Panc1 (cell line): ENCODE results near the gene CEP85L. TPM values are rescaled to one million over a fixed set of nuclear protein-coding genes. Genes with fewer than 3 reads are reported as not detected.

ENCODE experiments used
- ATAC-seq: fragments of 200-7000 bp; cut with Tn5 transposase; 2 replicates; pipeline ENCODE4 v1.9.1; 2020; ENCODE audit warnings: mild to moderate bottlenecking, moderate library complexity
- BruUV-seq: library from RNA; stranded (reverse); fragments of 400-500 nt; replicated peaks from 2 replicates; lab custom pipeline; 2021; lab: Mats Ljungman, UMichigan
- CTCF ChIA-PET: fragments of 300-600 bp; sonication (Branson Sonifier 250); formaldehyde crosslinking; loops from one replicate; lab custom pipeline; 2022; ENCODE audit warnings: antibody characterized with exemption; lab: Charles Lee
- POLR2A ChIA-PET: fragments of 300-600 bp; sonication (Branson Sonifier 250); formaldehyde crosslinking; loops from one replicate; lab custom pipeline; 2022; ENCODE audit warnings: antibody characterized with exemption; lab: Charles Lee
- DNase-seq: peaks from one replicate; pipeline ENCODE4 v3.0.0-alpha.2; 2010; ENCODE audit warnings: low read depth, low spot score
- H3K27ac ChIP-seq: 2 replicates; pipeline ENCODE4 v1.5.1; 2011; ENCODE audit warnings: mild to moderate bottlenecking, low read length, inconsistent platforms
- H3K27me3 ChIP-seq: fragments of 200-500 bp; sonication (Bioruptor generic); 2 replicates; pipeline ENCODE4 v1.6.0; 2014; ENCODE audit warnings: low read length, inconsistent platforms; ENCODE audit not compliant: control insufficient read depth, insufficient read depth
- H3K36me3 ChIP-seq: fragments of 200-500 bp; sonication (Bioruptor generic); 2 replicates; pipeline ENCODE4 v1.5.1; 2014; ENCODE audit warnings: inconsistent platforms, mild to moderate bottlenecking, low read length, moderate library complexity; ENCODE audit not compliant: control insufficient read depth, insufficient read depth
- H3K4me1 ChIP-seq: 2 replicates; pipeline ENCODE4 v1.5.1; 2011; ENCODE audit warnings: inconsistent platforms, mild to moderate bottlenecking, low read length, moderate library complexity; ENCODE audit not compliant: control insufficient read depth, insufficient read depth
- H3K4me3 ChIP-seq, 2 experiments: 2 replicates each; pipeline ENCODE4 v1.5.1; 2011 to 2012; ENCODE audit warnings: low read depth in 2 of 2, low read length in 2 of 2, mild to moderate bottlenecking in 2 of 2, inconsistent platforms in 1 of 2, moderate library complexity in 1 of 2
- H3K9me3 ChIP-seq: fragments of 200-500 bp; sonication (Bioruptor generic); 2 replicates; pipeline ENCODE4 v1.5.1; 2014; ENCODE audit warnings: low read depth, mild to moderate bottlenecking, inconsistent platforms, low read length, moderate library complexity; ENCODE audit not compliant: control insufficient read depth, insufficient read depth
- POLR2AphosphoS5 ChIP-seq: IDR thresholded peaks from 2 replicates; pipeline ENCODE4 v1.6.1; 2012; ENCODE audit warnings: mild to moderate bottlenecking, low read depth, low read length, moderate library complexity
- SIN3A ChIP-seq: IDR thresholded peaks from 2 replicates; pipeline ENCODE4 v1.6.1; 2012; ENCODE audit warnings: low read depth, mild to moderate bottlenecking, low read length, moderate library complexity, borderline replicate concordance; ENCODE audit not compliant: insufficient read depth
- TCF7L2 ChIP-seq: IDR thresholded peaks from 2 replicates; pipeline ENCODE4 v1.6.1; 2011; ENCODE audit warnings: mild to moderate bottlenecking, low read depth, low read length, inconsistent platforms
- in situ Hi-C: cut with HindIII; loops from 2 replicates; pipeline ENCODE4 v1.10.0; 2016; ENCODE audit warnings: low sequenced_read_pairs, low pct_unique_long_range_greater_than_20kb
- intact Hi-C: fragments of 100-400 bp; cut with micrococcal nuclease; formaldehyde crosslinking; loops from one replicate; pipeline ENCODE4 v1.10.0; 2022; ENCODE audit not compliant: unreplicated experiment
- total RNA-seq: library from RNA; stranded (reverse); gene quantifications from one replicate; pipeline ENCODE4 v1.2.1, GENCODE V29; 2021; ENCODE audit not compliant: unreplicated experiment
- TF ChIP-seq, protein P1 (sequence below), 2 experiments: IDR thresholded peaks; 2 replicates each; pipeline ENCODE4 v1.6.1; 2011 to 2012; ENCODE audit warnings: low read depth in 2 of 2, control low read depth in 1 of 2, low read length in 1 of 2, mild to moderate bottlenecking in 1 of 2, moderate library complexity in 1 of 2; ENCODE audit not compliant: insufficient read depth in 1 of 2
- TF ChIP-seq, protein P2 (sequence below): fragments of 450-650 bp; IDR thresholded peaks from 2 replicates; pipeline ENCODE4 v1.5.1; 2017; ENCODE audit warnings: mild to moderate bottlenecking

The CEP85L gene
- total RNA-seq, 1 experiment from 2014 or later: 6.7 TPM

DNA sequence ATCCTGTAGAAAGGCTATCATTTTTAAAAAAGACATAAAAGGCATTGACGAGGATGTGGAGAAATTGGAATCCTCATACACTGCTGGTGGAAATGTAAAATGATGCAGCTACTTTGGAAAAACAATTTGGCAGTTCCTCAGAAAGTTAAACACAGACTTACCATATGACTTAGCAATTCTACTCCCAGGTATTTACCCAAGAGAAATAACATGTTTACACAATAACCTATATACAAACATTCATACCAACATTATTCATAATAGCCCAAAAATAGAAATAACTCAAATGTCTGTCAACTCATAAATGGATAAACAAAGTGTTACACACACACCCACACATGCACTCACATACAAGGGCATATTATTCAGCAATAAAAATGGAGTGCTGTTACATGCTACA lies 23.4 kb upstream of the CEP85L start:
- DNase-seq (peak; percentile 39), ATAC-seq (no peak)
- TF ChIP-seq, protein P1, sequence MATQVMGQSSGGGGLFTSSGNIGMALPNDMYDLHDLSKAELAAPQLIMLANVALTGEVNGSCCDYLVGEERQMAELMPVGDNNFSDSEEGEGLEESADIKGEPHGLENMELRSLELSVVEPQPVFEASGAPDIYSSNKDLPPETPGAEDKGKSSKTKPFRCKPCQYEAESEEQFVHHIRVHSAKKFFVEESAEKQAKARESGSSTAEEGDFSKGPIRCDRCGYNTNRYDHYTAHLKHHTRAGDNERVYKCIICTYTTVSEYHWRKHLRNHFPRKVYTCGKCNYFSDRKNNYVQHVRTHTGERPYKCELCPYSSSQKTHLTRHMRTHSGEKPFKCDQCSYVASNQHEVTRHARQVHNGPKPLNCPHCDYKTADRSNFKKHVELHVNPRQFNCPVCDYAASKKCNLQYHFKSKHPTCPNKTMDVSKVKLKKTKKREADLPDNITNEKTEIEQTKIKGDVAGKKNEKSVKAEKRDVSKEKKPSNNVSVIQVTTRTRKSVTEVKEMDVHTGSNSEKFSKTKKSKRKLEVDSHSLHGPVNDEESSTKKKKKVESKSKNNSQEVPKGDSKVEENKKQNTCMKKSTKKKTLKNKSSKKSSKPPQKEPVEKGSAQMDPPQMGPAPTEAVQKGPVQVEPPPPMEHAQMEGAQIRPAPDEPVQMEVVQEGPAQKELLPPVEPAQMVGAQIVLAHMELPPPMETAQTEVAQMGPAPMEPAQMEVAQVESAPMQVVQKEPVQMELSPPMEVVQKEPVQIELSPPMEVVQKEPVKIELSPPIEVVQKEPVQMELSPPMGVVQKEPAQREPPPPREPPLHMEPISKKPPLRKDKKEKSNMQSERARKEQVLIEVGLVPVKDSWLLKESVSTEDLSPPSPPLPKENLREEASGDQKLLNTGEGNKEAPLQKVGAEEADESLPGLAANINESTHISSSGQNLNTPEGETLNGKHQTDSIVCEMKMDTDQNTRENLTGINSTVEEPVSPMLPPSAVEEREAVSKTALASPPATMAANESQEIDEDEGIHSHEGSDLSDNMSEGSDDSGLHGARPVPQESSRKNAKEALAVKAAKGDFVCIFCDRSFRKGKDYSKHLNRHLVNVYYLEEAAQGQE (IDR thresholded peaks at IDR 0.05; ENCODE audit: insufficient read depth in 1 of 2, low read depth in 2 of 2, low read length in 1 of 2): no peak
- TF ChIP-seq POLR2AphosphoS5 (no peak), TCF7L2 (no peak), SIN3A (no peak)
- TF ChIP-seq, protein P2, sequence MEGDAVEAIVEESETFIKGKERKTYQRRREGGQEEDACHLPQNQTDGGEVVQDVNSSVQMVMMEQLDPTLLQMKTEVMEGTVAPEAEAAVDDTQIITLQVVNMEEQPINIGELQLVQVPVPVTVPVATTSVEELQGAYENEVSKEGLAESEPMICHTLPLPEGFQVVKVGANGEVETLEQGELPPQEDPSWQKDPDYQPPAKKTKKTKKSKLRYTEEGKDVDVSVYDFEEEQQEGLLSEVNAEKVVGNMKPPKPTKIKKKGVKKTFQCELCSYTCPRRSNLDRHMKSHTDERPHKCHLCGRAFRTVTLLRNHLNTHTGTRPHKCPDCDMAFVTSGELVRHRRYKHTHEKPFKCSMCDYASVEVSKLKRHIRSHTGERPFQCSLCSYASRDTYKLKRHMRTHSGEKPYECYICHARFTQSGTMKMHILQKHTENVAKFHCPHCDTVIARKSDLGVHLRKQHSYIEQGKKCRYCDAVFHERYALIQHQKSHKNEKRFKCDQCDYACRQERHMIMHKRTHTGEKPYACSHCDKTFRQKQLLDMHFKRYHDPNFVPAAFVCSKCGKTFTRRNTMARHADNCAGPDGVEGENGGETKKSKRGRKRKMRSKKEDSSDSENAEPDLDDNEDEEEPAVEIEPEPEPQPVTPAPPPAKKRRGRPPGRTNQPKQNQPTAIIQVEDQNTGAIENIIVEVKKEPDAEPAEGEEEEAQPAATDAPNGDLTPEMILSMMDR: no peak
- in situ Hi-C loops (no loop called here), intact Hi-C loops (no loop called here)
- no peak overlapping the region for H3K4me3 ChIP-seq
- H3K36me3 ChIP-seq: no peaks in the 10 kb centered on the region
- H3K27me3 ChIP-seq: peaks cover 2% of the 10 kb centered on the region; the same call in 1 of the 2 replicates
- H3K27ac ChIP-seq: no peak overlapping the region
- H3K4me1 ChIP-seq: no peaks in the 10 kb centered on the region
- POLR2A ChIA-PET: no interaction called here
- CTCF ChIA-PET: no interaction called here
- no peaks in the 10 kb centered on the region for H3K9me3 ChIP-seq
- no TSS peak for BruUV-seq

DNA sequence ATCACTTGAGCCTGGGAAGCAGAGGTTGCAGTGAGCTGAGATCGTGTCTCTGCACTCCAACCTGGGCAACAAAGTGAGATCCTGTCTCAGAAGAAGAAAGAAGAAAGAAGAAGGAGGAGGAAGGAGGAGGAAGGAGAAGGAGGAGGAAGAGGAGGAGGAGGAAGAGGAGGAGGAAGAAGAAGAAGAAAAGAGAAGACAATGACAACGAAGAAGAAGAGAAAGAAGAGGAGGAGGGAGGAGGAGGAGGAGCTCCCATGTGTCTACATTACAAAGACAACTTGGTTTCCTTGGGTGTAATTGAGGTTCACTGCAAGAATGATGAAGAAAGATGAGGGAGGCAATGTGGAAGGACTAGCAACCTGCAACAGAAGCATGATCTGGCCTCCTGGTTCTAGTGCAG lies 21.3 kb upstream of the CEP85L start:
- TF ChIP-seq, protein P1 (IDR thresholded peaks at IDR 0.05; ENCODE audit: insufficient read depth in 1 of 2, low read depth in 2 of 2, low read length in 1 of 2): no peak
- TF ChIP-seq TCF7L2 (no peak), SIN3A (no peak), POLR2AphosphoS5 (no peak)
- TF ChIP-seq, protein P2: no peak
- ChIA-PET CTCF (no interaction called here), POLR2A (no interaction called here)
- ATAC-seq (no peak), DNase-seq (no peak)
- Histone ChIP-seq H3K27ac (no peak overlapping the region), H3K36me3 (no peaks in the 10 kb centered on the region), H3K9me3 (no peaks in the 10 kb centered on the region), H3K4me1 (no peaks in the 10 kb centered on the region), H3K4me3 (no peak overlapping the region), H3K27me3 (peaks cover 5% of the 10 kb centered on the region; the same call in 1 of the 2 replicates)
- intact Hi-C loops (no loop called here), in situ Hi-C loops (no loop called here)
- BruUV-seq: no TSS peak
